Transverse colon (tissue), 4 donors: ENCODE measurements around the gene LGR6. TPM values are rescaled to one million over a fixed set of nuclear protein-coding genes. Genes with fewer than 3 reads are reported as not detected.

ENCODE experiments used
- DNase-seq: peaks from one replicate; pipeline ENCODE4 v3.0.0-alpha.2; 2019
- H3K27ac ChIP-seq, 4 donors: fragments of 200-600 bp; sonication (generic); 2 replicates each; pipeline ENCODE4 v1.5.1; 2016 to 2018; ENCODE audit warnings: inconsistent platforms in 4 of 4
- H3K27me3 ChIP-seq: fragments of 200-600 bp; sonication (generic); 2 replicates; pipeline ENCODE4 v1.5.1; 2017; ENCODE audit warnings: inconsistent platforms
- H3K36me3 ChIP-seq, 4 donors: fragments of 200-600 bp; sonication (generic); 2 replicates each; pipeline ENCODE4 v1.5.1; 2017 to 2019; ENCODE audit warnings: inconsistent platforms in 4 of 4
- H3K4me1 ChIP-seq, 4 donors: fragments of 200-600 bp; sonication (generic); 2 replicates each; pipeline ENCODE4 v1.5.1; 2017 to 2020; ENCODE audit warnings: inconsistent platforms in 4 of 4
- H3K4me3 ChIP-seq, 4 donors: fragments of 200-600 bp; sonication (generic); 1 replicate in 1 of 4; 2 replicates in 3 of 4; pipeline versions ENCODE4 v1.5.1 to v1.6.1; 2017 to 2019; ENCODE audit warnings: inconsistent platforms in 4 of 4
- H3K9me3 ChIP-seq, 2 donors: fragments of 200-600 bp; sonication (generic); 2 replicates each; pipeline ENCODE4 v1.5.1; 2017 to 2019; ENCODE audit warnings: inconsistent platforms in 2 of 2
- EP300 ChIP-seq: sonication (generic); formaldehyde crosslinking; IDR thresholded peaks from one replicate; pipeline ENCODE4 v1.6.1; 2017; ENCODE audit warnings: antibody characterized with exemption, low read depth
- POLR2A ChIP-seq: fragments of 450-650 bp; IDR thresholded peaks from one replicate; pipeline ENCODE4 v1.6.1; 2016; ENCODE audit warnings: antibody characterized with exemption, mild to moderate bottlenecking, moderate library complexity
- POLR2AphosphoS5 ChIP-seq, 3 donors: sonication (generic); formaldehyde crosslinking; IDR thresholded peaks; one replicate each; pipeline ENCODE4 v1.6.1; 2016; ENCODE audit warnings: antibody characterized with exemption in 3 of 3
- WGBS, 2 donors: methylation state at CpG; one replicate each; pipeline ENCODE4 v1.1.5; 2018; ENCODE audit warnings: low coverage in 1 of 2; 5-methylcytosine and 5-hydroxymethylcytosine counted together
- in situ Hi-C, 4 donors: fragments of 200-750 bp; cut with MboI; loops; one replicate each; pipeline versions ENCODE4 v1.15.0 to v1.15.1; 2017; ENCODE audit warnings: low sequenced_read_pairs in 3 of 4, low pct_ligation_motif_present in 1 of 4, low pct_unique_long_range_greater_than_20kb in 1 of 4
- intact Hi-C: fragments of 100-400 bp; cut with DNase I; formaldehyde crosslinking; loops from one replicate; pipeline ENCODE4 v1.15.1; 2023; ENCODE audit warnings: low total_unique reads
- total RNA-seq, 4 donors: library from RNA; depleted of rRNA; stranded (reverse); fragments of >200 nt; gene quantifications; one replicate each; pipeline ENCODE4 v1.1.0, GENCODE V29; 2016
- TF ChIP-seq, protein P1 (sequence below), 5 experiments: fragments of 200-600 bp in 3 of 5; fragments of 450-650 bp in 2 of 5; sonication (generic) in 3 of 5; IDR thresholded peaks; 1 replicate in 2 of 5; 2 replicates in 3 of 5; pipeline ENCODE4 v1.5.1; 2016 to 2017; ENCODE audit warnings: antibody characterized with exemption in 5 of 5, inconsistent platforms in 3 of 5, mild to moderate bottlenecking in 2 of 5, moderate library complexity in 1 of 5

LGR6 gene
- total RNA-seq, 4 donors from 2014 or later: 0.41 to 1.6 TPM; not detected in 2

DNA sequence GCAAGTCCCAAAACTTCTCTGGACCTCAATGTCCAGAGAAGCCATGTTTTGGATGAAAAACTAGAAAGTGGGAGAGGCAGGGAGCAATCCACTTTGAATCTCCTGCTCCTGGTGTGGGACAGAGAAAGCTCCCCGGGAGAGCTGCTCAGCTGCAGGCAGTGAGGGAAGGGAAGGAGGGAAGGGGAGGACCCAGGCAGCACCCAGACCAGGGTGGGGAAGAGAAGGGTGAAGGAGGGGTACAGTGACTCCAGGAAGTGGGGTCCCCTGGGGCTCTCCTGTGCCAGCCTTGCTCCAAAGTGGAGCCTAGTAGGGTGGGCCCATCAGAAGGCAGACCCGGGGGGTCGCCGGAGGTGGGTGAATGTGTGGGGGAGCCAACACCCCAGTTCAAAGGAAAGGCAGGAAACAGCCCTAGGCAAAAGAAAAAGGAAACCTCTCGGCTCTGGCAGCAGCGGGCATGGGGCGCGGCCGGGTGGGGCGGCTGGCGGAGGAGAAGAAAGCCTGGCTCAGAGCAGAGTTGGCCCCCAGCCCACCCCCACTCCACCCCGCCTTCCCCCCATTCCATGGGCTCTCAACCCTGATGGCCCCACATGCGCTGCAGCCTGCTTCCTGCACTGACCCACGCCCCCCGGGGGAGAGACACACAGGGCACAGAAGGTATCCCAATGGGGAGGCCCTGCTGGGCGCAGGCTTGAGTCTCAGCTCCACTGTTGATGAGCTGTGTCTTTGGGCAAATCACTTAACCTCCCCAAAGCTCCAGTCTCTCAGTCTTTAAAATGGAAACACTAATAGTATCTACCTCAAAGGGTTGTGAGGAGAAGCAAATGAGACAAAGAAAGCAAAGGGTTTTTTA, 5.7 kb downstream of the LGR6 start:
- peaks cover 12% of the 10 kb centered on the region for H3K27me3 ChIP-seq
- in situ Hi-C loops: loop anchor here (10.0 to 25.0 kb wide), 3 partner anchors 113 to 516 kb away; partner anchors contain the start of gene SYT2 (in 4 of the 4)
- H3K27ac ChIP-seq: peak overlapping the region; percentile 15 to 76 (median 46)
- WGBS, 2 donors: 36% methylated on average over 16 of the region's 16 CpGs; no CpG with 5 or more reads in 1 of the 2 donors
- no peak overlapping the region for H3K4me3 ChIP-seq
- no peaks in the 10 kb centered on the region for H3K9me3 ChIP-seq
- no peaks in the 10 kb centered on the region for H3K36me3 ChIP-seq
- peaks cover 0 to 23% (median 13%) of the 10 kb centered on the region in 4 donors for H3K4me1 ChIP-seq
- TF ChIP-seq EP300: no peak
- no peak for TF ChIP-seq POLR2A
- TF ChIP-seq, protein P1, sequence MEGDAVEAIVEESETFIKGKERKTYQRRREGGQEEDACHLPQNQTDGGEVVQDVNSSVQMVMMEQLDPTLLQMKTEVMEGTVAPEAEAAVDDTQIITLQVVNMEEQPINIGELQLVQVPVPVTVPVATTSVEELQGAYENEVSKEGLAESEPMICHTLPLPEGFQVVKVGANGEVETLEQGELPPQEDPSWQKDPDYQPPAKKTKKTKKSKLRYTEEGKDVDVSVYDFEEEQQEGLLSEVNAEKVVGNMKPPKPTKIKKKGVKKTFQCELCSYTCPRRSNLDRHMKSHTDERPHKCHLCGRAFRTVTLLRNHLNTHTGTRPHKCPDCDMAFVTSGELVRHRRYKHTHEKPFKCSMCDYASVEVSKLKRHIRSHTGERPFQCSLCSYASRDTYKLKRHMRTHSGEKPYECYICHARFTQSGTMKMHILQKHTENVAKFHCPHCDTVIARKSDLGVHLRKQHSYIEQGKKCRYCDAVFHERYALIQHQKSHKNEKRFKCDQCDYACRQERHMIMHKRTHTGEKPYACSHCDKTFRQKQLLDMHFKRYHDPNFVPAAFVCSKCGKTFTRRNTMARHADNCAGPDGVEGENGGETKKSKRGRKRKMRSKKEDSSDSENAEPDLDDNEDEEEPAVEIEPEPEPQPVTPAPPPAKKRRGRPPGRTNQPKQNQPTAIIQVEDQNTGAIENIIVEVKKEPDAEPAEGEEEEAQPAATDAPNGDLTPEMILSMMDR (IDR thresholded peaks at IDR 0.05): no peak
- TF ChIP-seq POLR2AphosphoS5 (IDR thresholded peaks at IDR 0.05): no peak
- intact Hi-C loops: no loop called here
- DNase-seq: peak; percentile 78

DNA sequence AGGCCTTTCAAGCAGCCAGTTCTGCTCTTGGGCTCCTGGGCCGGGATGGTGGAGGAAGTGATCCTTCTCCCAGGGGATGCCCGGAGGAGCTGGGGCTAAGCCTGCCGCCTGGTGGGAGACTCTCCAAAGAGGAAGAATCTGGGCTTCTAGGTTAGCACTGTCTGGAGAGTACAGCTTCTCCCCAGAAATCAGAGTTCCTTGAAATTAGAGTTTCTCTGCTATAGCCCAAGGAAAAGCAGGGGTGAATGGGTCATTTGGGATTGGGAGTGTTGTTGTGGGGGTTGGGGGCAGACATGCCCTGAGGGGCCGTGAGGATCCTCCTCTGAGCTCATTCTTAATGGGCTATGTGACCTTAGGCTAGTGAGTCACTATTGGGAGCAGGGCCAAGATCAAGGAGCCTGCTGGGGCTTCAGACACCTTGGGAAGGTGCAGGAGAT, 6.5 kb downstream of the LGR6 start:
- in situ Hi-C loops: loop anchor here in 2 of 4 donors (5.0 to 10.0 kb wide), 2 partner anchors 112 to 115 kb away; no protein-coding TSS in a partner anchor
- Histone ChIP-seq H3K27me3 (peaks cover 4% of the 10 kb centered on the region), H3K9me3 (no peaks in the 10 kb centered on the region), H3K36me3 (no peaks in the 10 kb centered on the region), H3K4me3 (no peak overlapping the region), H3K4me1 (peaks cover 0 to 23% (median 13%) of the 10 kb centered on the region in 4 donors), H3K27ac (peak overlapping the region in 3 of 4 donors; percentile 46 to 76 (median 46))
- TF ChIP-seq POLR2AphosphoS5 (IDR thresholded peaks at IDR 0.05): no peak
- TF ChIP-seq, protein P1 (IDR thresholded peaks at IDR 0.05): peak in 1 of 5 experiments; percentile 10
- DNase-seq: peak; percentile 57
- intact Hi-C loops: no loop called here
- 50 to 56% methylated on average over 4 of the region's 4 CpGs for WGBS, 2 donors

DNA sequence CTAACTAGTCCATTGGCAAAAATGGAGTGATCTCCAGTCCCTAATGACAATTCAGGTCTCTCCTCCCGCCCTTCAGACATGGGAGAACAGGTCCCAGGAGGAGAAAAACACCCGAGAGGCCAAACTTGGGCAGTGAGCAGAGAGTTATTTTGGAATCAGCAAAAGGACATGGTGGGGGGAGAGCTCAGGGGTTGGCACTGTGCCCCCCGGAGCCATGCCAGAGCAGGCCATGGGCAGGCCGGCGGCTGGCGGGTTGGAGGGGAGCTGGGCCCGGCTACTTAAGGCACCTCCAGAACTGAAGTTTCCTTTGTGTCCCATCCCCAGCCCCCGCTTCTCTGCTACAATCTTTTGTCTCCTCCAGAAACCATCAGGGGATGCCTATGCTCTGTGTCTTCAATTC, 7.1 kb downstream of the LGR6 start:
- no peak overlapping the region for H3K4me3 ChIP-seq
- peaks cover 0 to 23% (median 13%) of the 10 kb centered on the region in 4 donors for H3K4me1 ChIP-seq
- TF ChIP-seq EP300: no peak
- TF ChIP-seq, protein P1 (IDR thresholded peaks at IDR 0.05): no peak
- TF ChIP-seq POLR2A: no peak
- TF ChIP-seq POLR2AphosphoS5 (IDR thresholded peaks at IDR 0.05): no peak
- no peaks in the 10 kb centered on the region for H3K36me3 ChIP-seq
- no peaks in the 10 kb centered on the region for H3K27me3 ChIP-seq
- WGBS, 2 donors: 86% methylated on average over 8 of the region's 8 CpGs; no CpG with 5 or more reads in 1 of the 2 donors
- no peak overlapping the region for H3K27ac ChIP-seq
- no peaks in the 10 kb centered on the region for H3K9me3 ChIP-seq
- in situ Hi-C loops (loop anchor here in 2 of 4 donors (5.0 to 10.0 kb wide), 2 partner anchors 112 to 114 kb away; no protein-coding TSS in a partner anchor), intact Hi-C loops (no loop called here)
- DNase-seq: no peak

DNA sequence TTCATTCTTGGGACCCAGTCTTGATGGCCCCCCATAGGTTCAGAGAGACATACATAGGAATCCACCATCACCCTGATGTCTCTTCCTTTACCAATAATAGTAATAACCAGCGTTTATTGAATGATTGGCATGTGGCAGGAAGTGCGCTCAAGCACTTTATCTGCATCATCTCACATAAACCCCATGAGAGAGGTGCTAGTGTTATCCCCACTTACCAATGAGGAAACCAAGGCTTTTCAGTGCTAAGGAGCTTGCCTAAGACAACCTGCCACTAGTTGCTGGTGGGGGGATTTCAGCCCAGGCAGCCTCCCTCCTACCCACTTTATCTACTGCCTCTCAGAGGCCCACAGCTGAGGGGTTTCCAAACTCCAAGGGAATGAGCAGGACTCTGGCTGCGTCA, 7.7 kb downstream of the LGR6 start:
- in situ Hi-C loops: loop anchor here in 2 of 4 donors (5.0 to 10.0 kb wide), 2 partner anchors 111 to 114 kb away; no protein-coding TSS in a partner anchor
- Histone ChIP-seq H3K4me1 (peaks cover 0 to 23% (median 13%) of the 10 kb centered on the region in 4 donors), H3K9me3 (no peaks in the 10 kb centered on the region), H3K27ac (no peak overlapping the region), H3K36me3 (no peaks in the 10 kb centered on the region), H3K27me3 (no peaks in the 10 kb centered on the region), H3K4me3 (no peak overlapping the region)
- DNase-seq: no peak
- TF ChIP-seq POLR2A: no peak
- intact Hi-C loops: no loop called here
- WGBS, 2 donors: 76% methylated on average over 3 of the region's 3 CpGs; no CpG with 5 or more reads in 1 of the 2 donors
